Colonic mucosa (tissue), 4 donors: ENCODE data around the gene ZNF561. TPM values are rescaled to one million over a fixed set of nuclear protein-coding genes. Genes with fewer than 3 reads are reported as not detected.
"Not testable (repeated sequence)": the region's sequence is repeated elsewhere in the genome, so short reads cannot be mapped to it uniquely, and the experiment has no call there.

Experiments used
- DNase-seq: peaks from one replicate; pipeline ENCODE4 v3.0.0-alpha.2; 2020
- H3K27ac ChIP-seq: fragments of 200-600 bp; one replicate; pipeline ENCODE4 v1.8.0; 2021
- H3K27me3 ChIP-seq: fragments of 200-600 bp; one replicate; pipeline ENCODE4 v1.8.0; 2021
- H3K36me3 ChIP-seq: fragments of 200-600 bp; one replicate; pipeline ENCODE4 v1.8.0; 2021
- H3K4me1 ChIP-seq: fragments of 200-600 bp; one replicate; pipeline ENCODE4 v1.8.0; 2021; ENCODE audit warnings: mild to moderate bottlenecking
- H3K4me3 ChIP-seq: fragments of 200-600 bp; one replicate; pipeline ENCODE4 v1.8.0; 2021
- H3K9ac ChIP-seq, 2 donors: one replicate each; pipeline ENCODE4 v1.7.0; 2013; ENCODE audit warnings: control low read depth in 2 of 2, low read depth in 2 of 2, low read length in 2 of 2
- H3K9me3 ChIP-seq: fragments of 200-600 bp; one replicate; pipeline ENCODE4 v1.8.0; 2021
- intact Hi-C: fragments of 100-400 bp; cut with DNase I; formaldehyde crosslinking; loops from one replicate; pipeline ENCODE4 v1.14.1; 2022
- total RNA-seq, 2 donors: library from RNA; stranded (reverse); fragmentation: NEBNext Ultra II Directional in 1 of 2; extraction: Animal tissue kit (Norgen Biotek cat#: 25700) in 1 of 2; gene quantifications; one replicate each; pipeline ENCODE4 v1.2.1, GENCODE V29; 2021
- TF ChIP-seq, protein P1 (sequence below): fragments of 200-600 bp; IDR thresholded peaks from one replicate; pipeline ENCODE4 v1.8.0; 2022; ENCODE audit warnings: antibody characterized with exemption, mild to moderate bottlenecking
- donor health status: healthy.
- donor health status: DM: no; HTN: no; CAD: no.
- donor health status: DM: no; HTN: no; CAD: no.

ZNF561 gene
- total RNA-seq, 2 donors from 2014 or later: 29.7 to 32.2 TPM

DNA sequence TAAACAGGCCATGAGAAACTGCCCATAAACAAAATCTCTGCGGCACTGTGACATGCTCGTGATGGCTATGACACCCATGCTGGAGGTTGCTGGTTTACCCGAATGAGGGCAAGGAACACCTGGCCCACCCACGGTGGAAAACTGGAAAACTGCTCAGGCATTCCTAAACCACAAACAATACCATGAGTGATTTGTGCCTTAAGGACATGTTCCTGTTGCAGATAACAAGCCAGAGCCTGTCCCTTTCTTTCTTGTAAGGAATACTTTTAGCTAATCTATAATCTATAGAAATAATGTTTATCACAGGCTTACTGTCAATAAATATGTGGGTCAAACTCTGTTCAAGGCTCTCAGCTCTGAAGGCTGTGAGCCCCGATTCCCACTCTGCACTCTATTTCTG is 12.1 kb downstream of the ZNF561 start:
- Histone ChIP-seq H3K4me3 (no peak overlapping the region), H3K27me3 (no peaks in the 10 kb centered on the region), H3K27ac (no peak overlapping the region), H3K9me3 (peaks cover 5% of the 10 kb centered on the region), H3K36me3 (peaks cover 33% of the 10 kb centered on the region), H3K4me1 (no peaks in the 10 kb centered on the region), H3K9ac (no peak overlapping the region)
- no peak for DNase-seq
- TF ChIP-seq, protein P1, sequence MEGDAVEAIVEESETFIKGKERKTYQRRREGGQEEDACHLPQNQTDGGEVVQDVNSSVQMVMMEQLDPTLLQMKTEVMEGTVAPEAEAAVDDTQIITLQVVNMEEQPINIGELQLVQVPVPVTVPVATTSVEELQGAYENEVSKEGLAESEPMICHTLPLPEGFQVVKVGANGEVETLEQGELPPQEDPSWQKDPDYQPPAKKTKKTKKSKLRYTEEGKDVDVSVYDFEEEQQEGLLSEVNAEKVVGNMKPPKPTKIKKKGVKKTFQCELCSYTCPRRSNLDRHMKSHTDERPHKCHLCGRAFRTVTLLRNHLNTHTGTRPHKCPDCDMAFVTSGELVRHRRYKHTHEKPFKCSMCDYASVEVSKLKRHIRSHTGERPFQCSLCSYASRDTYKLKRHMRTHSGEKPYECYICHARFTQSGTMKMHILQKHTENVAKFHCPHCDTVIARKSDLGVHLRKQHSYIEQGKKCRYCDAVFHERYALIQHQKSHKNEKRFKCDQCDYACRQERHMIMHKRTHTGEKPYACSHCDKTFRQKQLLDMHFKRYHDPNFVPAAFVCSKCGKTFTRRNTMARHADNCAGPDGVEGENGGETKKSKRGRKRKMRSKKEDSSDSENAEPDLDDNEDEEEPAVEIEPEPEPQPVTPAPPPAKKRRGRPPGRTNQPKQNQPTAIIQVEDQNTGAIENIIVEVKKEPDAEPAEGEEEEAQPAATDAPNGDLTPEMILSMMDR: no peak
- intact Hi-C loops: no loop called here

DNA sequence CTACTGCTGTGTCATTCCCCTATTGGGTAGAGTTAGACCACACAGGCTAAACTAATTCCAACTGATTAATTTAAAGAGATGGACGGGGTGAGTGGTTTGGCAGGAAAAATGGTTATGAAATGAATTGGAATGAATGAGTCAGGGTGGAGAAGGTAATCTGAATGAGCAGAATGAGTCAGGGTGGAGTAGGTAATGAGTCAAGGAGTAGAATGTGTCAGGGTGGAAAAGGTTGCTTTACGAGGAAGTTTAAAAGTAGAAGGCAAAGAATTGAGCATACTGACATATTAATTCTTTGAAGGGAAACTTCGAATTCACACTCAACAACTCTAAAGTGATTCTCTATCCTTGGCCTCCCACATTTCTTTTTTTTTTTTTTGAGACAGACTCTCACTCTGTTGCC is 24.0 kb downstream of the ZNF561 start:
- Histone ChIP-seq H3K9me3 (no peaks in the 10 kb centered on the region), H3K4me3 (no peak overlapping the region), H3K9ac (no peak overlapping the region), H3K27me3 (no peaks in the 10 kb centered on the region), H3K36me3 (no peaks in the 10 kb centered on the region), H3K27ac (no peak overlapping the region), H3K4me1 (no peaks in the 10 kb centered on the region)
- no peak for DNase-seq
- intact Hi-C loops: no loop called here
- TF ChIP-seq, protein P1: no peak

DNA sequence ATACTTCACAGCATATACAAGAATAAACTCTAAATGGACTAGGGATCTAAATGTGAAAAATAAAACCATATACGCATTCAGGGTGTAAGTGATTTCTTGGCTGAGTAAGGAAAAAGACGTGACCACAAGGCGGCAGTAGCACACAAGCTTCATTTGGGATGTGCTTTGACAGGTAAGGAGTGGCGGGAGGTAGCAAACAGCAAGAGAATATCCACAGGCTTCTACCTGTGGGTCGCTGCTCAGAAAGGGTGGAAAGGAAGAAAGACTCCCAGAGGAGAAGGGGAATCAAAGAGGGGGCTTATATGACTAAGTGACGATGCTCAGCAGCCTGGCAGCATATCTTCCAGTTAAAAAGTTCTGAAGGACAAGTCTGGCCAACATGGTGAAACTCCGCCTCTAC is 34.3 kb downstream of the ZNF561 start:
- Histone ChIP-seq H3K27ac (no peak overlapping the region), H3K4me3 (no peak overlapping the region), H3K9me3 (no peaks in the 10 kb centered on the region), H3K9ac (no peak overlapping the region), H3K4me1 (no peaks in the 10 kb centered on the region), H3K27me3 (no peaks in the 10 kb centered on the region), H3K36me3 (no peaks in the 10 kb centered on the region)
- intact Hi-C loops: no loop called here
- DNase-seq: peak; percentile 86
- TF ChIP-seq, protein P1: peak; percentile 48

DNA sequence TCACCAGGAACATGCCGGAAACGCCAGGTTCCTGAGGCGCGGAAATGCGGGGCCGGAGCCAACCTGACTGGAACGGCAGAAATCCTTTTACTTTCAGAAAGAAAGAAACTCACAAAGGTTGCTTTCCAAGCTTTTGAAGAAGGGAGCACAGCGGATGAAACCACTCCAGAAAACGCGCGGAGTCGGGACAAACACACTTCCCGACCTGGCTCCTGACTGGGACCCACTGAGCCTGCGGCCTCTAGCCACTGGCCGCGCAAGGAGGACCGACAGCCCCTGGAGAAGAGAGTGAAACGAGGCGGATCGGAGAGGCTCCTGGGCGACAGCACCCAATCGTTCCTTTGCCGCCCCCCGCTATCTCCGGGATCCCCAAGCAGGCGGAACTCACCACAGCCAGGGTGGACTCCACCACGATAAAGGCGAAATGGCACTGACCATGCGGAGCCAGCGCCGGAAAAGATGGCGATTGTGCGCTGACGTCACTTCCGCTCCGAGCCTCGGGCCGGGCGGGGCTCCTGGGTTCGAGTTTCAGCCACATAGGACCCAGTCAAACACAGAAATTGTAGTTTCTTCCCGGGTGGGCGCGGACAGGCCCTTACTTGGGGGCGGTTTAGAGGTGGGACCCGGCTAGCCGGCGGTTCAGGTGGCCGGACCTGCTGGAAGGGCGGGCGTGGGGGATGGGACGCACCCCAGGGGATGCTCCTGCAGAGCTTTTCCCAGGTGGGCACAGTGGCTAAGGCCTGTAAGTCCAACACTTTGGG is 36.8 kb downstream of the ZNF561 start, which contains the start of gene ZNF121:
TSS of gene ZNF121 (minus strand) at position 432 of the 761 bp plus-strand sequence. CDS start 16,407 bp downstream, outside the sequence.
- DNase-seq: peak; percentile 90
- peak within 1 kb of the TSS; percentile 90 for H3K4me3 ChIP-seq
- H3K27me3 ChIP-seq: no peaks in the 10 kb centered on the region
- intact Hi-C loops: loop anchor here (5.0 kb wide), 1 partner anchor 272 kb away; no protein-coding TSS in a partner anchor
- no peaks in the 10 kb centered on the region for H3K9me3 ChIP-seq
- no peaks in the 10 kb centered on the region for H3K4me1 ChIP-seq
- peaks cover 4% of the 10 kb centered on the region for H3K36me3 ChIP-seq
- peak within 1 kb of the TSS; percentile 78 for H3K27ac ChIP-seq
- peak within 1 kb of the TSS; percentile 61 to 86 for H3K9ac ChIP-seq
- TF ChIP-seq, protein P1: no peak

DNA sequence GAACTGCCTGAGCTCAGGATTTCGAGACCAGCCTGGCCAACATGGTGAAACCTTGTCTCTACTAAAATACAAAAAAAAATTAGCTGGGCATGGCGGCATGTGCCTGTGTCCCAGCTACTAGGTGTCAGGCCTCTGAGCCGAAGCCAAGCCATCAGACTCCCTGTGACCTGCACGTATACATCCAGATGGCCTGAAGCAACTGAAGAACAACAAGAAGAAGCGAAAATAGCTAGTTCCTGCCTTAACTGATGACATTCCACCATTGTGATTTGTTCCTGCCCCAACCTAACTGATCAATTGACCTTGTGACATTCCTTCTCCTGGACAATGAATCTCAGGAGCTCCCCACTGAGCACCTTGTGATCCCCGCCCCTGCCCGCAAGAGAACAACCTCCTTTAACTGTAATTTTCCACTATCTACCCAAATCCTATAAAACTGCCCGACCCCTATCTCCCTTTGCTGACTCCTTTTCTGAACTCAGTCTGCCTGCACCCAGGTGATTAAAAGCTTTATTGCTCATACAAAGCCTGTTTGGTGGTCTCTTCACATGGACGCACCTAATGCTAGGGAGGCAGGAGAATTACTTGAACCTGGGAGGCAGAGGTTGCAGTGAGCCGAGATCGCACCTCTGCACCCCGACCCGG is 38.8 kb downstream of the ZNF561 start:
- intact Hi-C loops: loop anchor here (5.0 kb wide), 1 partner anchor 270 kb away; no protein-coding TSS in a partner anchor
- not testable (repeated sequence) for DNase-seq, H3K9ac ChIP-seq, H3K4me3 ChIP-seq, H3K9me3 ChIP-seq, H3K4me1 ChIP-seq, H3K27me3 ChIP-seq, H3K36me3 ChIP-seq, H3K27ac ChIP-seq

DNA sequence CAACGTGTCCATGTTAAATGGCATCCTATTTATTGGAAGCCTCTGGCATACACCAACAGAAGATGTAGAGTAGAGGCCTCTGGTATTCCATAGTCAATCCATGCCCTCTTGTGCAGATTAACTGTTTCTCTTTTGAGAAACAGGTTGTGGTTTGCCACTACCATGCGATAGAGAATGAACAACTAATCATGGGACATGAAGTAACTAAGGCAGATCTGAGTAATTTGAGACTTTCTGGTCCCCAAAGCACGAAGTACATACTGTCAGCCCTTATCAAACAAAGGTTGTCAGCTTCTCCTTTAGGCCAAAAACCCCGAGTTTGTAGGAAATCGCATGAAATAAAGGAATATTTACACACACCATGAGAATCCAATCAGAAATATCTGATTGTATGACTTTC is 40.3 kb downstream of the ZNF561 start:
- no peak for DNase-seq
- Histone ChIP-seq H3K27ac (no peak overlapping the region), H3K4me1 (no peaks in the 10 kb centered on the region), H3K36me3 (peaks cover 4% of the 10 kb centered on the region), H3K27me3 (no peaks in the 10 kb centered on the region), H3K9ac (no peak overlapping the region), H3K4me3 (no peak overlapping the region), H3K9me3 (no peaks in the 10 kb centered on the region)
- intact Hi-C loops: loop anchor here (5.0 kb wide), 1 partner anchor 268 kb away; no protein-coding TSS in a partner anchor
- TF ChIP-seq, protein P1: no peak
